Head of caudate nucleus (tissue), 42 donors: ENCODE measurements around the gene FRMD1.

ENCODE experiments used
- DNase-seq, 42 donors: peaks; one replicate each; pipeline versions ENCODE4 v3.0.0 to v3.0.0-alpha.2; 2020 to 2021; ENCODE audit warnings: mixed read lengths in 7 of 42
- intact Hi-C: fragments of 100-400 bp; cut with DNase I; formaldehyde crosslinking; loops from one replicate; pipeline ENCODE4 v1.15.0; 2022

Gene FRMD1

DNA sequence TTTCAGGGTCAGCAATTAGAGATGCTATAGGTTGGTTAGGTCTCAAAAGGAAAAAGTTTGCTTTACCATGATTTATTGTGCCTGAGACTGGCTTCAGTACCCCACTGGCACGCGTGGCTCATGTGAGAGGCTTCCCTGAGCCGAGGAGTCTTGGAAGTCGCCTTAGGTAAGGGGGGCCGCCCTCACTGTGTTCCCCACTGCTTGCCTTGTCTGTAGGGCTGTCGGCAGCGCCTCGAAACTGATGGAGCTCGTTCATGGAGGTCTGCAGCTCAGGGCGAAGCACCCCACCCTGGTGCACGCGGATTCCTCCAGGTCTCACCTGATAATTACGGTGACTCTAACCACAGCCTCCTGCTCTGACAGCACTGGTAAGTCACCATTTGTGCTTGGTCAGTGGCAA is 39.2 kb downstream of the FRMD1 start:
- DNase-seq = peak in 3 of 42 donors; percentile 13 to 30 (median 24)
- intact Hi-C loops = no loop called here

DNA sequence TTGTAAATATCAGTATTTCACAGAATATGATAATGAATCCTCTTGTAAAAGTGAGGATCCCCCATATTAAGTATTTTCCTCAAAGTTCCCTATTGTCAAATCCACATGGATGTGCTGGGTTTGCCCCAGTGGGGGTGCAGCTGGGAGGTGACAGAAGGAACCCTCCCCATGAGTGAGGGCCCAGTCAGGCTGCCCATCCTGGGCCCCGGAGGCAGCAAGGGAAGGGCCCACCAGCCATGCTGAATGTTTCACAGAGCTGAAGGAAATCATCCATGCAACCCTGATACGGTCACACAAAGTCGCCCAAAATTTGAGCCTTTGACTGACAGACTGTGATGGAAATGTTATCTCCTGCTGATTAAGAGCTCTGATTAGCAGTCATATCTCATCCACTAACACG is 39.7 kb downstream of the FRMD1 start:
- intact Hi-C loops = no loop called here
- peak in 6 of 42 donors; percentile 3 to 18 (median 14) for DNase-seq

DNA sequence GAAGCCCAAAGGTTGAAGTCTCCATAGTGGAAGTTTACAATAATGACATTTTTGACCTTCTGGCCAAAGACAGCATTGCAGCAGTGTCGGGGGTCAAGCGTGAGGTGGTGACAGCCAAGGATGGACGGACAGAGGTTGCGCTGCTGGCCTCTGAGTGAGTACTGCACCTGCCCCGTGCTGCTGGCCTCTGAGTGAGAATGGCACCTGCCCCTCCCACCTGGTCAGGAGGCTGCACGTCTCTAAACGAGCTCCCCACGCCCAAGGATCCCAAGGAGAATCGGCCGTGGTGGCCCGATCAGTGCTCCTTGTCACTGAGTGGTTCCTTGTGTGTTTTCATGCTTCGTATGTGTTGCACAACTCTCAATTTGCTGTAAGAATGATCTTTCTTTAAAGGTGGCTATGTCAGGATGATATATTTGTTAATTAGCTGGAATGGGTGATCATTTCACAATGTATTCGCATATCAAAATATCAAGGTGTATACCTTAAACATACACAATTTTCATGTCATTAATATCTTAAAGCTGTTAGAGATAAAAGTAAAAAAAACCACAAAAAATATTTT is 40.4 kb downstream of the FRMD1 start:
- DNase-seq = peak in 7 of 42 donors; percentile 3 to 24 (median 11)
- intact Hi-C loops = no loop called here

DNA sequence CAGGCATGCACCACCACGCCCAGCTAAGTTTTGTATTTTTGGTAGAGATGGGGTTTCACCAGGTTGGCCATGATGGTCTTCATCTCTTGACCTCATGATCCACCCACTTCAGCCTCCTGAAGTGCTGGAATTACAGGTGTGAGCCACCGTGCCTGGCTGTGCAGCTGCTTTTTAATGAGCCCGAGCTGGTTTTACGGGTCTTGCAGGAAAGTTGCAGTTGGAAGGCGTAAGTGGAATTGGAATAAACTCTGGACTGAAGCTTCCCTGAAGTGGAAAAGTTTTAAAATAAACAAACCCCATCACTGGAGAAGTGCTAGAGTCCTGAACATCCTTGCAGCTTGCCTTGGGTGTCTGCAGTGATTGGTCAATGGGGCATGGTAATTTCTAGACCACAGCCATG is 41.2 kb downstream of the FRMD1 start:
- DNase-seq = peak in 1 of 42 donors; percentile 10
- intact Hi-C loops = no loop called here

DNA sequence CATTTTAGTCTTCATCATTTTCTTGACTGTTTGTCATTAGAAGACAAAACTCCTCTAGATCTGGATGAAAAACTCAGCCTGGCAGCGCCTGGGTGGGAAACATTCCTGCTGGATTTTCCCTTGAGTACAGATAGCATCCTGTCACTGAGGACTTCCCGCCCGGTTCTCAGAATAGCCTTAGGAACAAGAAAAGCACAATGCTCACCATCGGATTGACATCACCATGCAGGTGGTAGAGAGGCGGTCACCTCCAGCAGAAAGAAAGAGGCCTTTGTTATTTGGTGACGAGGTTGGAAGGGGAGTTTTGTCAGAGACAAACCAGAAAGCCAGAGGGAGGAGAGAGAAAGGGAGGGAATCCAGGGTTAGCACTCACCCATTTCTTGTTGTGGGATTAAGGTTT is 41.8 kb downstream of the FRMD1 start:
- intact Hi-C loops = no loop called here
- peak in 8 of 42 donors; percentile 2 to 36 (median 18) for DNase-seq

DNA sequence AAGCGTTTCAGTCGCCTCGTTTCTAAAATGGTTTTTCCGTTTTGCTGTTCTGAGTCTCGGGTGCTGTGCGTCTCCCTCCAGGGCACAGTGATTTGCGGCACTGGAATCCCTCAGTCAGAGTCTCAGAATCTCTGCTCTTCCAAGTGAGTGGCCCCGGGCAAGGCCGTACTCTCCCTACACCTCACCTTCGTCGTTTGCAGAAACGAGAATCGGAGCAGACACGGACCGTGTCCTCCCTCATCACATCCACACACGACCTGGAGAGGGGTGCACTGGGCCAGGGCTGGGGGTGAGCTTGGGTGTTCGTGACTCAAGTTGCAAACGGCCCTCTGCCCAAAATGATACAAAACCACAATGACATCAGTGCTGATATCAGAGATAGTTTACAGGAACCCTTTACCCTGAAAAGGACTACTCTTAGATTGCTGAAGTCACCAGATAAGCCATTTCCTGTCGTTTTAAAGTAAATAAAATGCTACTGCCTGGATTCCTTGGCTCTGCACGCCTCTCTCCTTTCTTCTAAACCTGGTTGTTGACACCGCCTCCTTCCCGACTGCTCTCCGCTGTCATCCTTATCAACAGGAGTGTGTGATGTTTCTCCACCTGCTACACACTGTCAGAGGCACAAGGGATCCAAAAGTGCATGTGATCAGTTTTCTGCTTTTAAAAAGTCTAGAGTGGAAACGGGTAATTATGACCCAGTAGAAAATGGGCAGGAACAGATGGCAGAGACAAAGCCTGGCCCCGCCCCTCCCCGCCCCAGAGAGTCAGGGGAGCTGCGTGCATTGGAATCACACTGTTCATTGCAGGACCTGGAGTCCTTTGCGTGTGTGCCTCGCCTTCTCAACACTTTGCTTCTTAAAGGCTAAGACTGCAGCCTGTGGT is 43.1 kb downstream of the FRMD1 start:
- peak in 10 of 42 donors; percentile 2 to 58 (median 30) for DNase-seq
- intact Hi-C loops = no loop called here

DNA sequence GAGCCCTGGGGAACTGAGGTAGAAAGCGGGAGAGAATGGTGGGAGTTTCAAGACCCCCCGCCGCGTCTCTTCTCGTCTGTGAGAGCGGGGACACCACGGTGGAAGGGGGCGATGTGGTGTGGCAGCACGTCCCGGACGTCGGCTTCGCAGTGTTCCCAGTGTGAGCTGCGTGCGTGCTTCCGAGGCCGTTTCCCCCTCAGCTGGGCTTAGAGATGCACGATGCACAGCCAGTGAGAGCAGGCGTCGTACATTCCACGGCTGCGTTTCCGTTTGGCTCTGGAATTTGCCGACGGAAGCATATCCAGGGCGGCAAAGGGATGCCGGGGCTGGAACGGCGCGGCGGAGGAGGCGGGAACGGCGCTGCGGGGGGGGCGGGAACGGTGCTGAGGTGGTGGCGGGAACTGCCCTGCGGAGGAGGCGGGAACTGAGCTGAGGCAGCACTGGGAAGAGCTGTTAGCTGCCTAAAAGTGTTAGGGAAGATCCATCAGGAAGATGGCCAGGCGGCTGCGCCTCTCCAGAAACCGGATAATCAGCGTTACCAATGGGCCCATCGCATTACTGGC is 43.8 kb downstream of the FRMD1 start:
- intact Hi-C loops = no loop called here
- DNase-seq = peak; percentile 20 to 86 (median 63)

DNA sequence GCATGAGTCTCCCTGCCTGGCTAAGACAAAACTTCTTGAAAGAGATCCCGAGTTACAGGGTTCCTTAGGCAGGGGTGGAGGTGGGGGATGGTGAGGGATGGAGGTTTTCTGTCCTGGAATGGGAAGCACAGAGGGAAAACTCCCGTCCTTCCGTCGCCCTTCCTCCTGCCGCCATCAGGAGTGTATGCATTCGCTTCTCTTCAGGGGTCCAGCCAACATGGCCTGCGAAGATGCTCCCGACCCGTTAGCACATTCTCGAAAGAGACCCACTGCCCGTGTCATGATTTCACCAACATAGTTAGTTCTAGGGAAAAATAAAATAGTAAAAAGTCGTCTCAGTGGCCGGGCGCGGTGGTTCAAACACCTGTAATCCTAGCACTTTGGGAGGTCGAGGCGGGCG is 44.5 kb downstream of the FRMD1 start:
- intact Hi-C loops = no loop called here
- peak in 9 of 42 donors; percentile 3 to 35 (median 18) for DNase-seq

DNA sequence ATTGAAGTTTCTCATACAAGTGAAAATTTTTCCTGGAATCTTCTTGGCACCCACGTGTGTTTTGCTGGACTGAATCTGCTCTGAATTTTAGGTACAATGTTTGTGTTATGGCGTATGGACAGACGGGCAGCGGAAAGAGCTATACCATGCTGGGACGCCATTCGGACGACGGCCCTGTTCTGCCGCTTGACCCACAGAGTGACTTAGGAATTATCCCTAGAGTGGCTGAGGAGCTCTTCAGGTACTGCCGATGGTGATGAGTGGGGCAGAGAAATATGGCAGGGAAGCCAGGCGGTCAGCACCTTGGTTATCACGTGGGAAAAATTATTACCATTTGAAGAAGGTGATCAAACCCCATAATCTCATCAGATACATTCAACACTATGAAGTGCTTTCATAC is 45.2 kb downstream of the FRMD1 start:
- intact Hi-C loops = no loop called here
- peak in 11 of 42 donors; percentile 0 to 40 (median 13) for DNase-seq

DNA sequence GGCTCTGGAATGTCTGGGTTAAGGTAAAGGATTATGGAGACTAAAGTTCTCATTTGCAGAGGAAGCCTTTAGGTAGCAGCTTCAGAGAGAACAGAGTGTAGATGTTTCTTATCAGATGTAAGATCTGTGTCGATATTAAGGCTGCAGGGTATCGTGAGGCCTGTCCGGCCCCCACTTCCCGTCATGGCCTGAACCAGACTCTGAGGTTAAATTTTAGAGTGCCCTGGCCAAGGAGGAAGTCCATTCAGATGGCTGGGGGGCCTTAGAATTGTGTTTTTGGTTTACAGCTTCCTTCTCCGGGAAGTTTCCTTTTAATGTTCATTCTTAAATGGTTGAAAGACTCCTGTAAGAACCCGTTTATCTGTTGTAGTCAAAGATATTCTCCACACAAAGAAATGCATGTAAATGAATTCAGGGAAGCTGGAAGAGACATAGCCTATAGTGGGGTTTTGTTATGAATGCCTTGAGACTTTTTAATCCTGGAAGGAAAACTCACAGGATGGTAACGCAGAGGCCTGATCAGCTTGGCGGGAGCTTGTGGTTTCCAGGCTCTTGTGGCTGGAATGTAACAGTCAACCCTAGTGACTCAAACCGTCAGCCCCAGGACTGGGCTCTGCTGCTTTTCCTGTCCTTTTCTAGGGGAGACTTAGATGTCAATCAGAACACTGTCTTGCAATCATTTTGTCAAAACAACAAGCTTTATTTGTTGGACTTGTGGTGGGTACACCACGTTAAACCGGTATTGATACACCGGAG is 46.8 kb downstream of the FRMD1 start:
- intact Hi-C loops = no loop called here
- peak in 10 of 42 donors; percentile 1 to 41 (median 12) for DNase-seq

DNA sequence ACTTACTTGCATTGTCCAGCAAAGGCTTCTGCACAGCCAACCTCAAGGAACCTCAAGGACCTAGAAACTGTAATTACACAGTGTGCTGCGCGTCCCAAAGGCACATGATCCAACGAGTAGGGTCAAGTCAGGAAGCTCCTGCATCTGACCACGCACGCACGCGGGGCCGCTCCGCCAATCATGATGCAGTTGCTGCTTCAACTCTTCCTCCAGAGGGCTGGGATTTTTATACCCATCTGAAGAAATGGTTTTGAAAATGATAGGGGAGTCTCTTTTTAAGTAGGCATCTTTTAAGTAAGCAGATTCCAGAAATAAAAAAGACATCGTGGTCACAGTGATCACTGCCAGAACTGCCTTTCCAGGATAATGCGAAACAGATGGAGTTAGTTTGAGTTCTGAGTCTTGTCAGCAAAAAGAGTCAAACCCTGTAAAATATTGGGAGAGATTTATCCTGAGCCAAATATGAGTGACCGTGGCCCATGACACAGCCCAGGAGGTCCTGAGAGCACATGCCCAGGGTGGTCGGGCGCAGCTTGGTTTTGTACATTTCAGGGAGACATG is 47.5 kb downstream of the FRMD1 start:
- peak in 7 of 42 donors; percentile 0 to 35 (median 11) for DNase-seq
- intact Hi-C loops = no loop called here

DNA sequence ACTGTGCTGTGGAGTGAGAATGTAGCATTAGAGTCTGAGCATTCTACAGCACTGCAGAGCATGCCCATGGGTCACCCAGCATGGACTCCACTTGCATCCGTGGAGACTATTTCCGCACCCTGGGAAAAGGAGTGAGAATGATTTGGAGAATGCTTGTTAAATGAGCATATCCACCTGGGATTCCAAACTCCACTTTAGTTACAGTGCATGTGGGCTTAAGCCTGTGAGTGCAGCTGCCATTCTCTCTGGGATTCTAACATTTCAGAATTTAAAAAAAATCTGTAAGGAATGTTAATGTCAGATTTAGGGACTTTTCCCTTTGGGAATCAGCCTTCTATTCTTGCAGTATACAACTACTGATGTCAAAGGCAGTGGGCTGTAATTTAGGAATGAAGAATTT is 48.1 kb downstream of the FRMD1 start:
- DNase-seq = peak in 5 of 42 donors; percentile 1 to 36 (median 15)

DNA sequence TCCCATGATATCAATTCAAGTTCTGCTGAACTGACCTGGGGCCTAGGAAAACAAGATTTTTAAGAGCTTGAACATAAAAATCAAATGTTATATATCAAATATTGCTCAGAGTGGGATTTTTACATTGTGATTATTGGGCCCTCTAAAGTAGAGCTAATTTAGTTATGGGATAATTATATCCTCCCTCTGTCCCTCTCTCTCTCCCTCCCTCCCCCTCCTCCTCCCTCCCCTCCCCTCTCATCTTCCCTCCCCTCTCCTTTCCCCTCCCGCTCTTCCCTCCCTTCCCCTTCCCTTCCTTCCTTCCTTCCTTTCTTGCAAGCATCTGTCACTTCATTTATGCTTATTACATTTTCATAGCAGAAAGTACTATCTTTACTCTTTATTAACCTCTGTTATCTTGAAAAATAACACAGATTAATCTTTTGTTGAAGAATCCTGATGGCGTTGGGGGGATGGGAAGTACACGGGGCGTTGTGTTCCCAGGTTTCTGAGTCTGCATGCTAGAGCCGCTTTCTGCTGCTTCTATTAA is 48.7 kb downstream of the FRMD1 start:
- intact Hi-C loops = no loop called here
- DNase-seq = peak in 5 of 42 donors; percentile 16 to 43 (median 27)

More for the DNA sequence above, 48.1 kb downstream of the FRMD1 start:
- intact Hi-C loops = no loop called here

DNA sequence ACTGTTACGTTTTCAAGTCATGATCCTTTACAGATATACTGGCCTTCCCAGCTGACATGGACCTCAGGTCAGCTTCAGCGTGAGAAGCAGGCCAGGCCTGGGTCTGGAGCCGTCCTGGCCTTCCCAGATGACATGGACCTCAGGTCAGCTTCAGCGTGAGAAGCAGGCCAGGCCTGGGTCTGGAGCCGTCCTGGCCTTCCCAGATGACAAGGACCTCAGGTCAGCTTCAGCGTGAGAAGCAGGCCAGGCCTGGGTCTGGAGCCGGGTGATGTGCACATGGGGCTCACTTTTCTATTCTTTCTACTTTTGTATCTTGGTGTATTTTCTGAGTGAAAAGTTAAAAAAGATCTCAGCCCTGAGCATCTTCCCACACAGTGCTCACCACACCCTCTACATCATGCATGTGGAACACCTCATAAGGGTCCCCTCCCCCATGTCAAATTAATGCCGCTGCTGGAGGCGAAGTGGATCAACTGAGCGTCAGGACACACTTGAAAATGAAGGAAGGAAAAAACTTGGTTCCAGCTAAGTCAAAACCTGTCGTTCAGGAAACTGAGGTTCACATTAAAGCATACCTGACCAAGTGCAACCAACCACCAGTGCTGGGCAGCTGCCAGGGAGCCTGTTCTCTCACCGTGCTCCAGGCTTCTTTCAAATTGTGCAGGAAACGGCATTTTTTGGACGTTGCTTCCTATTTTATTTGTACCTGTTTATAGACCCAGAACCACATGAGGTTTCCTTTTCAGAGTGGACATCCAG is 49.4 kb downstream of the FRMD1 start:
- peak in 31 of 42 donors; percentile 34 to 85 (median 61) for DNase-seq
- intact Hi-C loops = no loop called here

DNA sequence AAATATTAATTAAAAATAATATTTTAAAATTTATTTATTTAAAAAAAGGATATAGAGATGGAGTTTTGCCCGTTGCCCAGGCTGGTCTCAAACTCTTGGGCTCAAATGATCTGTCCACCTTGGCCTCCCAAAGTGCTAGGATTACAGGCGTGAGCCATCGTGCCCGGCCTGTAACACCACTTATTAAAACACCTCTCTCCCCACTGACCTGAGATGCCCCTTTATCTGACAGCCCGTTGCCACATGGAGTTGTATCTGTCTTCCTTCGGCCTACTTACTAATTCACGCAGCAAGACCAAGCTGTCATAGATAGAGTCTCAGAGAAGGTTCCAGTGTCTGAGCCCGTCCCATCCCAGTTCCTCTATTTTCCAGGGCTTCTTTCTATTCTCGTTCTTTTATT is 50.8 kb downstream of the FRMD1 start:
- peak in 3 of 42 donors; percentile 0 to 40 (median 33) for DNase-seq
- intact Hi-C loops = no loop called here

DNA sequence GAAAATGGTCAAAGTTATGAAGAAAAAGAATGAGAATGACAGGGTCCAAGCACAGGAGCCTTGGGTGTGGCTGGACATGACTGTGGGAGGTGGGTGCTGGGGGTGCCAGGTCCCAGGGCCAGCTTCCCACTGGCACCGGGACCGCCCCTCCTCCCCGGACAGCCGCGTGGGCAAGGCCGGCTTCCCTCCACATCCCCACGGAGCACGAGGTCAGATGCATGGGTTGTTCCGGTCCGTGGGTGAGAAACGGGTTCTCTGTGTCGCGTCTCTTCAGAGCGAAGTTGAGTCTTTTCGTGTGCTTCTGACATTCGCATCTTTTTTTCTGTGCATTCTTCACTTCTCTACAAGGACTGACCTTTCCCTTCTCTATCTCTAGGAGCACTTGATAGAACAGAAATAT is 51.5 kb downstream of the FRMD1 start:
- intact Hi-C loops = no loop called here
- DNase-seq = peak in 3 of 42 donors; percentile 0 to 28 (median 26)

DNA sequence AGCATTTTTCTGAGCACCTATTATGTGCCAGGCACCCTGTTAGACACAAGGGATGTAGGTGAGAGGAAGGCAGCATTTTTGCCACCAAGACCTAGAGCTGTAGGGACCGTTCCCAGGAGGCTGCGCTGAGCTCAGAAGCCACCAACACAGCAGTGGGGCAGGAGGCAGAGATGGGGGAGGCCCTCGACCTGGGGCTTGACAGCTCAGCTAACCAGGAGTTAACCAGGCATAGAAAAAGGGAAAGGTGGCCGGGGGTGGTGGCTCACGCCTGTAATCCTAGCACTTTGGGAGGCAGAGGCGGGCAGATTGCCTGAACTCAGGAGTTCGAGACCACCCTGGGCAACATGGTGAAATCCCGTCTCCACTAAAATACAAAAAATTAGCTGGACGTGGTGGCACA is 52.1 kb downstream of the FRMD1 start:
- DNase-seq = peak in 3 of 42 donors; percentile 0 to 21 (median 20)
- intact Hi-C loops = no loop called here
